ENCODE results near the gene INTS11. TPM values are rescaled to one million over a fixed set of nuclear protein-coding genes. Genes with fewer than 3 reads are reported as not detected.

The INTS11 gene
- total RNA-seq, 1 experiment from 2014 or later: 254 TPM

DNA sequence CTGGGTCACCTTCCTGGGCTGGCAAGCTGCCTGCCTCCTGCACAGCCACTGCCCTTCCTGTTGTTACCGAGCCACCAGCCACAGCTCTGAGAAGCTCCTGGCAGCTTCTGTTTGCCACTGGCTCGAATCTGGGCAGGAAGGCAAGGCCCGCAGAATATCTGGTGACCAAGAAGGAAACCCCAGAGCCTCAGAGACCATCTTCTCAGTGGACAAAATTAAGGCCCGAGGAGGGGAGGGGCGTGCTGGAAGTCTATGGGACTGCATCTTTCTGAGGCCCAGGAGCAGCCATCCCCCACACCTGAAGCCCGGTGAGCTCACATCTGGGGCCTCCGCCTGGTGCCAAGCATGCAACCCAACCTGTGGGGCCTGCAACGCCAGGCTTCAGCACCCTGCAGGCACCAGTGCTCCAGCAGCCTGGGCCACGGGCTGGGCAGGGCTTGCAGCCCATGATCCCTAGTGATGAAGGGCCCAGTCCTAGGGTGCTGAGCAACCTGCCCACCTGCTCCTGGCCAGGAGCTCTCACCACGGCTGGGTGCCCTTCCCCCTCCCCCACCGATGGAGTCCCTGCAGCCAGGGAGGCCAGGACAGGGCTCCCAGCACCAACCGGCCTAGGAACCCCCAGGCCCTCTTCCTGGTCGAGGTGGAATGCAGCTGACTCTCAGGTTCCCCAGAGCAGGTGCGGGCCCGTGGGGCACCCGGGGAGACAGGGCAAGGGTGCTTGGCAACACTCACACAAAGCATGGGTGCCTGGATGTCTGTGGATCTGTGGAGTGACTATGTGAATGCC lies 1.0 kb upstream of the INTS11 start:
- POLR2A ChIA-PET (ENCODE audit: unreplicated experiment): no interaction called here
- CTCF ChIA-PET: no interaction called here
- no peaks in the 10 kb centered on the region for H3F3A ChIP-seq (ENCODE audit: low read length, unreplicated experiment)
- DNase-seq: peak; percentile 47
- BruUV-seq (replicated peaks): TSS peak; percentile 27
- H3K4me3 ChIP-seq (ENCODE audit: low read length): peak overlapping the region; percentile 90
- H3K4me1 ChIP-seq (ENCODE audit: insufficient read depth, low read length): peaks cover 27% of the 10 kb centered on the region
- ATAC-seq: peak; percentile 21
- H3K27ac ChIP-seq (ENCODE audit: low read length): peak overlapping the region; percentile 53
- TF ChIP-seq CTCF (conservative IDR thresholded peaks at IDR 0.05; ENCODE audit: low read depth, low read length) (no peak), EZH2phosphoT487 (IDR thresholded peaks at IDR 0.05; ENCODE audit: borderline replicate concordance, low read length) (no peak), EZH2 (IDR thresholded peaks at IDR 0.05; ENCODE audit: low read length, unreplicated experiment) (no peak)
- H3K79me2 ChIP-seq (ENCODE audit: low read length): peaks cover 61% of the 10 kb centered on the region
- H3K27me3 ChIP-seq (ENCODE audit: low read length): no peaks in the 10 kb centered on the region
- intact Hi-C loops (cut with micrococcal nuclease): no loop called here
- H3K9ac ChIP-seq (ENCODE audit: low read length): peak overlapping the region; percentile 95
- no peaks in the 10 kb centered on the region for H3K9me2 ChIP-seq (replicated peaks; ENCODE audit: low read length)
- peaks cover 26% of the 10 kb centered on the region for H4K20me1 ChIP-seq (ENCODE audit: low read length)
- peak overlapping the region; percentile 51 for H2AFZ ChIP-seq (ENCODE audit: low read length)
- H3K9me3 ChIP-seq (ENCODE audit: low read length): no peaks in the 10 kb centered on the region
- H3K36me3 ChIP-seq (ENCODE audit: low read depth, low read length): peaks cover 6% of the 10 kb centered on the region; the same call in 1 of the 2 replicates
- H3K4me2 ChIP-seq (ENCODE audit: low read length): peak overlapping the region; percentile 97

GRCh38 chr1:1324084-1324523 lies 356 bp downstream of the INTS11 start:
- no peaks in the 10 kb centered on the region for H3K9me3 ChIP-seq (ENCODE audit: low read length)
- H3K9ac ChIP-seq (ENCODE audit: low read length): peak overlapping the region; percentile 95
- ATAC-seq (no peak; the same call in 1 of the 2 replicates), DNase-seq (no peak)
- H4K20me1 ChIP-seq (ENCODE audit: low read length): peaks cover 29% of the 10 kb centered on the region
- H3K4me1 ChIP-seq (ENCODE audit: insufficient read depth, low read length): peaks cover 32% of the 10 kb centered on the region
- BruUV-seq (replicated peaks): no TSS peak
- POLR2A ChIA-PET (ENCODE audit: unreplicated experiment): no interaction called here
- CTCF ChIA-PET: no interaction called here
- intact Hi-C loops (cut with micrococcal nuclease): no loop called here
- peaks cover 1% of the 10 kb centered on the region for H3F3A ChIP-seq (ENCODE audit: low read length, unreplicated experiment)
- H3K4me2 ChIP-seq (ENCODE audit: low read length): peak overlapping the region; percentile 97
- H3K36me3 ChIP-seq (ENCODE audit: low read depth, low read length): peaks cover 17% of the 10 kb centered on the region; the same call in 1 of the 2 replicates
- TF ChIP-seq EZH2phosphoT487 (IDR thresholded peaks at IDR 0.05; ENCODE audit: borderline replicate concordance, low read length) (no peak), EZH2 (IDR thresholded peaks at IDR 0.05; ENCODE audit: low read length, unreplicated experiment) (no peak), CTCF (conservative IDR thresholded peaks at IDR 0.05; ENCODE audit: low read depth, low read length) (no peak)
- peaks cover 75% of the 10 kb centered on the region for H3K79me2 ChIP-seq (ENCODE audit: low read length)
- H3K27me3 ChIP-seq (ENCODE audit: low read length): no peaks in the 10 kb centered on the region
- no peaks in the 10 kb centered on the region for H3K9me2 ChIP-seq (replicated peaks; ENCODE audit: low read length)
- peak overlapping the region; percentile 62 for H2AFZ ChIP-seq (ENCODE audit: low read length)
- peak overlapping the region; percentile 90 for H3K4me3 ChIP-seq (ENCODE audit: low read length)
- peak overlapping the region; percentile 46 for H3K27ac ChIP-seq (ENCODE audit: low read length)

GRCh38 chr1:1322952-1323351 lies 1.5 kb downstream of the INTS11 start:
- no peaks in the 10 kb centered on the region for H3K27me3 ChIP-seq (ENCODE audit: low read length)
- peaks cover 29% of the 10 kb centered on the region for H4K20me1 ChIP-seq (ENCODE audit: low read length)
- no peak for TF ChIP-seq CTCF (conservative IDR thresholded peaks at IDR 0.05; ENCODE audit: low read depth, low read length)
- no peak for TF ChIP-seq EZH2 (IDR thresholded peaks at IDR 0.05; ENCODE audit: low read length, unreplicated experiment)
- TF ChIP-seq EZH2phosphoT487 (IDR thresholded peaks at IDR 0.05; ENCODE audit: borderline replicate concordance, low read length): no peak
- H3K4me2 ChIP-seq (ENCODE audit: low read length): peak overlapping the region; percentile 84
- peaks cover 42% of the 10 kb centered on the region for H3K4me1 ChIP-seq (ENCODE audit: insufficient read depth, low read length)
- no peak overlapping the region for H2AFZ ChIP-seq (ENCODE audit: low read length)
- H3K27ac ChIP-seq (ENCODE audit: low read length): no peak overlapping the region
- DNase-seq: no peak
- peaks cover 9% of the 10 kb centered on the region for H3F3A ChIP-seq (ENCODE audit: low read length, unreplicated experiment)
- ChIA-PET CTCF (no interaction called here), POLR2A (ENCODE audit: unreplicated experiment) (no interaction called here)
- intact Hi-C loops (cut with micrococcal nuclease): no loop called here
- peaks cover 22% of the 10 kb centered on the region; the same call in 1 of the 2 replicates for H3K36me3 ChIP-seq (ENCODE audit: low read depth, low read length)
- H3K4me3 ChIP-seq (ENCODE audit: low read length): peak overlapping the region; percentile 60
- peak overlapping the region; percentile 16; the same call in 1 of the 2 replicates for H3K9ac ChIP-seq (ENCODE audit: low read length)
- BruUV-seq (replicated peaks): no TSS peak
- no peaks in the 10 kb centered on the region for H3K9me2 ChIP-seq (replicated peaks; ENCODE audit: low read length)
- no peaks in the 10 kb centered on the region for H3K9me3 ChIP-seq (ENCODE audit: low read length)
- ATAC-seq: no peak
- peaks cover 80% of the 10 kb centered on the region for H3K79me2 ChIP-seq (ENCODE audit: low read length)

All from PC-3 (cell line).